Colonic mucosa (tissue), 4 donors: ENCODE data around the gene NPTX1. TPM values are rescaled to one million over a fixed set of nuclear protein-coding genes. Genes with fewer than 3 reads are reported as not detected.

Experiments
- DNase-seq: peaks from one replicate; pipeline ENCODE4 v3.0.0-alpha.2; 2020
- H3K27ac ChIP-seq: fragments of 200-600 bp; one replicate; pipeline ENCODE4 v1.8.0; 2021
- H3K27me3 ChIP-seq: fragments of 200-600 bp; one replicate; pipeline ENCODE4 v1.8.0; 2021
- H3K36me3 ChIP-seq: fragments of 200-600 bp; one replicate; pipeline ENCODE4 v1.8.0; 2021
- H3K4me1 ChIP-seq: fragments of 200-600 bp; one replicate; pipeline ENCODE4 v1.8.0; 2021; ENCODE audit warnings: mild to moderate bottlenecking
- H3K4me3 ChIP-seq: fragments of 200-600 bp; one replicate; pipeline ENCODE4 v1.8.0; 2021
- H3K9ac ChIP-seq, 2 donors: one replicate each; pipeline ENCODE4 v1.7.0; 2013; ENCODE audit warnings: control low read depth in 2 of 2, low read depth in 2 of 2, low read length in 2 of 2
- H3K9me3 ChIP-seq: fragments of 200-600 bp; one replicate; pipeline ENCODE4 v1.8.0; 2021
- intact Hi-C: fragments of 100-400 bp; cut with DNase I; formaldehyde crosslinking; loops from one replicate; pipeline ENCODE4 v1.14.1; 2022
- total RNA-seq, 2 donors: library from RNA; stranded (reverse); fragmentation: NEBNext Ultra II Directional in 1 of 2; extraction: Animal tissue kit (Norgen Biotek cat#: 25700) in 1 of 2; gene quantifications; one replicate each; pipeline ENCODE4 v1.2.1, GENCODE V29; 2021
- TF ChIP-seq, protein P1 (sequence below): fragments of 200-600 bp; IDR thresholded peaks from one replicate; pipeline ENCODE4 v1.8.0; 2022; ENCODE audit warnings: antibody characterized with exemption, mild to moderate bottlenecking
- donor health status: healthy.
- donor health status: DM: no; HTN: no; CAD: no.
- donor health status: DM: no; HTN: no; CAD: no.

The NPTX1 gene
- total RNA-seq, 2 donors from 2014 or later: 0.10 to 7.1 TPM

DNA sequence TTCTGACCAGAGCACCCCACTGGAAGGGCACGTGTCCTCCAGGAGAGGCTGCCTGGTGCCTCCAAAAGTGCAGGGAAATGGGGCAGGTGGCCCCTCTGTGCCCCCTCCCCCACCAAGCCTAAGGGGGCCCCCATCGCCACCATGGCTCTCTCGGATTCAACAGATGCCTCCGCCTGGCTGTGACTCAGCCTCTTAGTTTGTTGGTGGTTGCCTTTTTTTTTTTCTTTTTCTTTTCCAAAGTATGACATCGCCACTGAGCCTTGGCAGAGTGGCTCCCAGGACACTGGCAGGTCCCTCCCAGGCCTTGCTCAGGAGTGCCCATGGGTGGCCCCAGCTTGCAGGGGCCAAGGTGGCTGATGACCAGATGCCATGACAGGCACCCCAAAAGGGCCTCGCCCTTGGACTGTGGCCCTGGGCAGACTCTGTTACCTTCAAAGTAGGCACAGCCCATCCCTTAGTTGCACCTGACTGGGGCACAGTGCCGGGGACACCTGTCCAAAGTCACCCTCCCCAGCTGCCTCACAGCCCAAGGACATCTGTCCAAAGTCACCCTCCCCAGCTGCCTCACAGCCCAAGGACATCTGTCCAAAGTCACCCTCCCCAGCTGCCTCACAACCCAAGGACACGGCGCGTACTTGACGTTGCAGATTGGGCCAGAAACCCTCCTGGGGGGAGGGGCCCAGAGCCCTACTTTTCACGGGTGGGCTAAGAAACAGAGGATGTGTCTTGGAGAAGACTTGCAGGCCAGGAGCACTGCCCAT, 29.6 kb downstream of the NPTX1 start:
- no peak overlapping the region for H3K4me3 ChIP-seq
- TF ChIP-seq, protein P1, sequence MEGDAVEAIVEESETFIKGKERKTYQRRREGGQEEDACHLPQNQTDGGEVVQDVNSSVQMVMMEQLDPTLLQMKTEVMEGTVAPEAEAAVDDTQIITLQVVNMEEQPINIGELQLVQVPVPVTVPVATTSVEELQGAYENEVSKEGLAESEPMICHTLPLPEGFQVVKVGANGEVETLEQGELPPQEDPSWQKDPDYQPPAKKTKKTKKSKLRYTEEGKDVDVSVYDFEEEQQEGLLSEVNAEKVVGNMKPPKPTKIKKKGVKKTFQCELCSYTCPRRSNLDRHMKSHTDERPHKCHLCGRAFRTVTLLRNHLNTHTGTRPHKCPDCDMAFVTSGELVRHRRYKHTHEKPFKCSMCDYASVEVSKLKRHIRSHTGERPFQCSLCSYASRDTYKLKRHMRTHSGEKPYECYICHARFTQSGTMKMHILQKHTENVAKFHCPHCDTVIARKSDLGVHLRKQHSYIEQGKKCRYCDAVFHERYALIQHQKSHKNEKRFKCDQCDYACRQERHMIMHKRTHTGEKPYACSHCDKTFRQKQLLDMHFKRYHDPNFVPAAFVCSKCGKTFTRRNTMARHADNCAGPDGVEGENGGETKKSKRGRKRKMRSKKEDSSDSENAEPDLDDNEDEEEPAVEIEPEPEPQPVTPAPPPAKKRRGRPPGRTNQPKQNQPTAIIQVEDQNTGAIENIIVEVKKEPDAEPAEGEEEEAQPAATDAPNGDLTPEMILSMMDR: no peak
- no peaks in the 10 kb centered on the region for H3K36me3 ChIP-seq
- H3K27me3 ChIP-seq: no peaks in the 10 kb centered on the region
- no peak overlapping the region for H3K27ac ChIP-seq
- DNase-seq: no peak
- H3K9me3 ChIP-seq: no peaks in the 10 kb centered on the region
- H3K4me1 ChIP-seq: no peaks in the 10 kb centered on the region
- intact Hi-C loops: no loop called here
- no peak overlapping the region for H3K9ac ChIP-seq

DNA sequence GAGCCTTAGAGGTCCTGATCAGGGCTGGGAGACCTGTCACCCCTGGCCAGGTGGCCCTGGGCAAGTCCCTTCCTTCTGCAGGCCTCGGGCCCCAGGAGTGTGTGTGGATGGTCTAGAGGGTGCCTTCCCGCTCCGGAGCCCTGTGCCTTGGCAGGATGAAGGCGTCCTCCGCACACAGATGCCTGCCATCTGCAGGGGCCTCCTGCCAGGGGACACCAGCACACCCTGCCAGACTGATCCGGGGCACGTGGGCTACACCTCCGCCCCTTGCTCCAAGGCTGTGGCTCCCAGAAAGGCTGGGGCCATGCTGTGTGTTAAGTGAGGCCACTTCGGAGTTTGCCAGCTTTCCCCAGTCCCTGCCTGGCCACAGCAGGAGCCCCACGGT, 30.7 kb downstream of the NPTX1 start:
- no peaks in the 10 kb centered on the region for H3K27me3 ChIP-seq
- H3K9me3 ChIP-seq: no peaks in the 10 kb centered on the region
- H3K36me3 ChIP-seq: no peaks in the 10 kb centered on the region
- no peaks in the 10 kb centered on the region for H3K4me1 ChIP-seq
- intact Hi-C loops: no loop called here
- TF ChIP-seq, protein P1: no peak
- H3K9ac ChIP-seq: no peak overlapping the region
- no peak overlapping the region for H3K27ac ChIP-seq
- H3K4me3 ChIP-seq: no peak overlapping the region
- no peak for DNase-seq

DNA sequence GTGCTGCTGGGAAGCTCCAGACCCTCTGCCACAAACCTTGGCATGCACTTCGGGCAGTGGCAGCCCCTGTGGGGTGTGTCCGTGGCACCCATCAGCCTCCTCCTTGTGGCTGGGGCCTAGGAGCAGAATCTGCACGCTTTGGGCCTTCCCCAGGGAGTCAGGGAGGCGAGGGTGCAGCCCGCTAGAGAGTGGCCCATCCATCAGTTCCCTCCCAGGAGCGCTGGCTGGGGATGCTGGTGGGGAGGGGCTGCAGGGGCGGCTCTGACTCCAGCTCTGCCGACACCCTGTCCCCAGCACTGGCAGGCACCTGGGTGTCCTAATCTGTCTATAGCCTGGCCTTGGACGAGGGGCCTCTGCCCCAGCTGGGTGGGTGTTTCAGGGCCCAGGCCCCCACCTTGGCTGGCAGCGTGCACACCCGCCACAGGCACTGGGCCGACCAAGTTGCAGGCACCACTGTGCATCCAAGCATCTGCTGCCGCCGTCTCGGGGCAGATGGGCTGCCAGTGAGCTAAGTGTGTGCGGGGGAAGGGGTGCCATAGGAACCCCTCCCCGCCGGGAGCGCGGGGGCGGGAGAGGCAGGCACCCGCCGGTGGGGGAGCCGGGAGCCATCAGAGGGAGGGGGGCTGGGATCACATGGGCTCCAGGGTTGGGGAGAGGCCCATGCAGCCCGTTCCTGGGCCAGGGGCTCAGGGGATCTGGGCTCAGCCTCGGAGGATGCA, 31.2 kb downstream of the NPTX1 start:
- Histone ChIP-seq H3K36me3 (no peaks in the 10 kb centered on the region), H3K4me3 (no peak overlapping the region), H3K9me3 (no peaks in the 10 kb centered on the region), H3K4me1 (no peaks in the 10 kb centered on the region), H3K27me3 (no peaks in the 10 kb centered on the region), H3K9ac (no peak overlapping the region), H3K27ac (no peak overlapping the region)
- TF ChIP-seq, protein P1: no peak
- intact Hi-C loops: no loop called here
- DNase-seq: no peak

DNA sequence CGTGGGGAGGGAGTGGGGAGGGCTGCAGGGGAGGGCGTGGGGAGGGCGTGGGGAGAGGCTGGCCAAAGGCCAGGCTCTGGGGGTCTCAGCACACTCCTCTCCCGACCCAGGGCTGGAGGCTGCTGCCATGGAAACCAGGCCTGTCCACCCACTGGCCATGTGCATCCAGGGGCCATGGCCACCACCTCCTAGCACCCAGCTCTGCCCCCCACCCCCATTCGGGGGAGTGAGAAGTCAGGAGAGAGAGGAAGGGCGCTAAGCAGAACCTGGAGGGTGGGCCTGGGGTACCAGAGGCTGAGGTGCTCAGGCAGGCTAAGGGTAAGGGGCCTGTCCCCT, 31.8 kb downstream of the NPTX1 start:
- Histone ChIP-seq H3K36me3 (no peaks in the 10 kb centered on the region), H3K9ac (no peak overlapping the region), H3K9me3 (no peaks in the 10 kb centered on the region), H3K4me1 (no peaks in the 10 kb centered on the region), H3K27me3 (no peaks in the 10 kb centered on the region), H3K4me3 (no peak overlapping the region), H3K27ac (no peak overlapping the region)
- TF ChIP-seq, protein P1: no peak
- intact Hi-C loops: no loop called here
- DNase-seq: no peak

DNA sequence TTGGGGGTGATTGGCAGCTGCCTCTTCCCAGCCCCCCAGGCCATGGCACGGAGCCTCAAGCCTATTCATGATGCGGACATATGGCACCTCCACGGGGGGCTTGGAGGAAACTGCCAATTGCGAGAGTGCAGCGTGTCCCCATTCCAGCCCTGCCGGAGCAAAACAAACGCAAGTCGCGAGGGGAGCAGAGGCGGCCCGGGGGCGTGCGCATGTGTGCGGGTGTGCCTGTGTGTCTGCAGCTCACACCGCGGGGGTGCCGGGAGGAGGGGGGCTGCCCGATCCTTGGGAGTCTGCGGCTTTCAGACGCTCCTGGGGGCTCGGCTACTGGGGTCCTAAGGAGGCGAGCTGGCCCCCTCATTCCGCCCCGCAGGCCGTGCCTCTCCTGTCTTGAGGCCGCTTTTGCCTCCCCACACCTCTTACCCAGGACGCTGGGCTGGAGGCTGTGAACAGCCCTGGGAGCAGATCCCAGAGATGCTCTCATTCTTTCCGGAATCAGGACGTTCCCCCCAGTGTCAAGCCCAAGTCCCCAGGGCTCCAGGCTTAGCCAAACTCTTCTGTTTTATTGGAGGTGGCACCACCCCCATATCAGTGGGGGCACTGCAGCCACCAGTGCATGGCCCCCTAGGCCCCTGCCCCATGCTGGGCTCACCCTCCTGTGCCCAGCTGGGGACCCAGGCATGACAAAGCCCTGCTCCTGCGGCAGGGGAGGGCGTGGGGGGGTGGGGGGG, 32.3 kb downstream of the NPTX1 start:
- Histone ChIP-seq H3K4me3 (no peak overlapping the region), H3K9me3 (no peaks in the 10 kb centered on the region), H3K27ac (no peak overlapping the region), H3K27me3 (no peaks in the 10 kb centered on the region), H3K36me3 (no peaks in the 10 kb centered on the region), H3K9ac (no peak overlapping the region), H3K4me1 (no peaks in the 10 kb centered on the region)
- intact Hi-C loops: no loop called here
- TF ChIP-seq, protein P1: no peak
- DNase-seq: no peak
